RPMI7951 (cell line): ENCODE results near the gene LDLRAD4. TPM values are rescaled to one million over a fixed set of nuclear protein-coding genes. Genes with fewer than 3 reads are reported as not detected.

Experiments
- DNase-seq: peaks from one replicate; pipeline ENCODE4 v3.0.0-alpha.2; 2012; ENCODE audit warnings: low read depth
- total RNA-seq: library from RNA; depleted of rRNA; stranded (reverse); fragments of >200 nt; shearing (Covaris generic); gene quantifications from 2 replicates; pipeline ENCODE4 v1.2.3, GENCODE V29; 2014

LDLRAD4 gene
- total RNA-seq, 1 experiment from 2014 or later = 0.24 TPM

DNA sequence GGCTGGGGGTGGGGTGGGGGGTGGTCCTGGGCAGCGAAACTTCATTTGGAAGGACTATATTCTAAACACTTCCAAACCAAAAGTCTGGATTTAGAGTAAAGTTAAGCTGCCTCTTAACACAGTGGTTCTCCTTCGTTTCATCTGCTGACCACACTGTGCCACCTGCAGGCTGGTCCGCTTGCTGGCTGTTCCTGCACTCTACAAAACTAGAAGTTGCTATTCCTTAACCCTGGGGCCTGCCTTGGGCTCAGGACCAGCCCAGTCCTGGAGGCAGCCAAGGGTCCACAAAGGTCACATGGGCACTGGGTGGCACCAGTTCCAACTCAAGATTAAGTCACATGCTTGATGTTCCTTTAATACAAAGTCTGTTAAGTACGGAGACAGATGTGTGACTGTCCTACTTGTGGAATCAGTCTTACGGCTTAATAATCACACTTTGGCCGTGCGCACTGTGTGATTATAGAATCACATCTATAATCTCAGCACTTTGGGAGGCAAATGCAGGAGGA, 312.4 kb downstream of the LDLRAD4 start:
- peak; percentile 23 for DNase-seq

DNA sequence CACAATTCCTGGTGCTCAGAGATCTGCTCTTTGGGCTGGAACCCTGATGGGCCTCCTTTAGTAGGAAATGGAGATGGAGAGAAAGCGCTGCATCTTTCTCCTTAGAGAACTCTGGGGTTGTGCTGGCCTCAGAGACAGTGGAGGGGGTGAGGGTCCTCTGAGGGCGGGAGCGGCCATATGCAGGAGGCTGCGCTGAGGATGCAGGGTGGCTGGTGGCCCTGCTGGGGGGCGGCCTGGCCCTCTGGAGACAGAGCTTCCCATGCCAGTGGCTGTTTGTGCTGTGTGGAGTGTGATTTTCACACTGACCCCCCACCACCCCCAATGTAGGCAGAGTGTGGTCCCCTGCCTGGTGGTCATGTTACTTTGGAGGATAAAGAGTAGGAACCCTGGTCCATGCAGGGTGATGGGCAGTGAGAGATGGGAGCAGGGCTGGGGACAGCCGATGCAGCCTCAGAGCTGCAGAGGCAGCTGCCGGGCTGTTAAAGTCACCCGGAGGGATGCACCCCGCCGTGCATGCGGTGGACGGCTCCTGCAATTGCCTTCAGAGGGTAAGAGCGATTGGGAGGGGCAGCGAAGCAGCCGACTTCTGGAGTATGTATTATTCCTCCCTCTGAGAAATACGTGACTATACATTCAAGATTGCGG, 313.2 kb downstream of the LDLRAD4 start:
- DNase-seq = no peak

DNA sequence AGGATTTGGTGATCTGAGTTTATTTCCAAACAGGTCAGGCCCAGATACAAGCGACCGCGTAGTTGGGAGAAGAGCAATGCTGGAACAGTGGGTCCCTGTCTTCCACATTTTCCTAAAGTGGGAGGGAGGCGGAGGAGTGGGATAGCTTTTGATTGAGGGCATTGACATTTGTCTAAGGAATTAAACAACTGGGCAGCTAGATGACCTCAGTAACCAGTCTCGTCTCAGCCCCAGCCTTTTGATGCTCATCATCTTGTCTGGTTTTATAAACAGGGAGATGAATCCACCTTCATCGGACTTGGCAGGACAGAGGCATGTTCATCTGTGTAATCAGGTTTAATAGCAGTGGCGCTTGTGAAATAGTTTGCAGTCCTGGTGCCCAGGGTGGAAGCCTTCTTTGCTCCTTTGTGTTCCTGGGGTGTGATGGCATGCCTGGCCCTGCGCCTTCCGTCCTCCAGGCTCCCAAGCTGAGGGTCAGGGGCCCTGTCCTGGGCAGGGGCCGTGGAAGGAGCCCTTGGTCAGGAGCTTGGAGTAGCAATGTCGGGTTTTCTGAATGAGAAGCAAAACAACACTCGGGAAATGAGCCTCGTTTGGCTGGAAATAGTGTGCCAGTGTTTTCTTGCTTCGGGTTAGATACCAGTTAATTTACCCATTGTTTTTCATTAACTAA, 314.0 kb downstream of the LDLRAD4 start:
- DNase-seq = no peak

DNA sequence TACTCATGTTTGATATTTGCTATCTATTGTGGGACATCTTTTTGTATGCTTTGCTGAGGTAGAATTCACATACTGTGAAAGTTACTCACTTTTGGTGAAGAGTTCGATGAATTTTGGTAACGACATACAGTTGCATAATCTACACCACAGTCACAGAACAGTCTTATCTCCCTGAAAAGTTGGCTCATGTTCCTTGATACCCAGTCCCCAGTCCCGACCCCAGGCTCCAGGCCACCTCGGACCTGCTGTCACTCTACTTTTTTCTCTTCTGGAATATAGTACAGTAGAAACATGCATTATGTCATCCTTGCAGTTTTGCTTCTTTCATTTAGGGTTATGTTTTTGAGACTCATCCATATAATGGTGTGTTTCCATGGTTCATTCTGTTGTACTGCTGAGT, 316.1 kb downstream of the LDLRAD4 start:
- DNase-seq = no peak

DNA sequence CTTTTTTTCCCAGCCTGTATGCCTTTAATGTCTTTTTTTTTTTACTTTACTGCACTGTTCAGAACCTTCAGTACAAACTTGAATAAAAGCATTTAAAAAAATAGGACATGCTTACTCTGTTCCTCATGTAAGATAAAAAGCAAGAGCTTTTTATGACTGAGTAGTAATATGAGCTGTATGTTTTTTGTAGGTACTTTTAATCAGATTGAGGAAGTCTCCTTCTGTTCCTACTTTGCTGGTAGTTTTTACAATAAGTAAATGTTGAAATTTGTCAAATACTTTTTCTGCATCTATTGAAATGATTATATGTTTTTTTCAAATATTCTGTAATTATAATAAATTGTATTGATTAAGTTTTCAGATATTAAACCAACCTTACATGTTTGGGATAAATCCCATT, 318.0 kb downstream of the LDLRAD4 start:
- no peak for DNase-seq

DNA sequence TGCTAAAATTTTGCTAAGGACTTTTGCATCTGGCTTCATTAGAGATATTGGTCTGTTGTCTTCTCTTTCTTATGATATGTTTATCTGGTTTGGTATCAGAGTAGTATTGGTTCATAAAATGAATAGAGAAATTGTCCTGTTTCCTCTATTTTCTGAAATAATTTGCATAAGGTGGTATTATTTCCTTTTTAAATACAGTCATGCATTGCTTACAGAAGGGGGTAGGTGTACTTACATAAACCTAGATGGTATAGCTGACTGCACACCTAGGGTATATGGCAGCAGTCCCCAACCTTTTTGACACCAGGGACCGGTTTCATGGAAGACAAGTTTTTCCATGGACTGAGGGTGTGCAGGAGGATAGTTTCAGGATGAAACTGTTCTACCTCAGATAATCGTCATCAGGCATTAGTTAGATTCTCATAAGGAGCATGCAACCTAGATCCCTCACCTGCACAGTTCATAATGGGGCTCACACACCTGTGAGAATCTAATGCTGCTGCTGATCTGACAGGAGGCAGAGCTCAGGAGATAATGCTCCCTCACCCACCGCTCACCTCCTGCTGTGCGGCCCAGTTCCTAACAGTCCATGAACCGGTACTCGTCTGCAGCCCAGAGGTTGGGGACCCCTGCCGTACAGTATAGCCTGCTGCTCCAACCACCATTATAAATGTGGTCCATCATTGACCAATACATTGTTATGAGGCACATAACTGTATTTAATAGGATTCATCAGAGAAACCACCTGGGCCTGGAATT, 318.6 kb downstream of the LDLRAD4 start:
- no peak for DNase-seq

DNA sequence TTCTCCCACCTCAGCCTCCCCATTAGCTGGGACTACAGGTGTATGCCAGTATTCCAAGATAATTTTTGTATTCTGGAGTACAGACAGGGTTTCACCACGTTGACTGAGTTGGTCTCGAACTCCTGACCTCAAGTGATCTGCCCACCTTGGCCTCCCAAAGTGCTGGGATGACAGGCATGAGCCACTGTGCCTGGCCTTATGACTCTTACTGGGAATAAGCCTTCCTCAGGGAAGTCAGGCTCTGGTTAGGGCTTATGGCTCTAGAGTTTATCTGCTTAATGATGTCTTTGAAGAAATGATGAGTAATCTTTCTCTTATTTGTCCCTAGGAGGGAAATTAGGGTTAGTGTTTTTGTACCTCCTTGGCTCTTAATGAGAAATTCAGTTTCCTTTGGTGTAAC, 320.1 kb downstream of the LDLRAD4 start:
- no peak for DNase-seq

DNA sequence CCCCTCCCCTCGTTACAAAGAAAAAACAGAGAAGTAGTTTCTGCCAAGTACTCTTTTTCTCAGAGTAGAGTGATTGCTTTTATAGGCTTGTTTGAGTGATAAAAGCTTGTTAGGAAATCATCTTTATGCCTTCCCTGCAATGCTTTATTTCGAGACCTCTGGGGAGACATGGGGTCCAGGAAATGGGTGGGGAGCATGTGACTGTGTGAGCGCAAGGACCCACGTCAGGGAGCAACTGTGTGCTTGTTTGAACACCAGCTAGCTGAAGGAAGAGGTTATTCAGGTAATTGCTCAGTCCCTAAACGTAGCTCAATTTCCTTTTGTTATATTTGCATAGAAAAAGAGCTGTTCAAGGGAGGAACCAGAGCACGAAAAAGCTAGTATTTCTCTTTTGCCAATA, 320.5 kb downstream of the LDLRAD4 start:
- DNase-seq = no peak

DNA sequence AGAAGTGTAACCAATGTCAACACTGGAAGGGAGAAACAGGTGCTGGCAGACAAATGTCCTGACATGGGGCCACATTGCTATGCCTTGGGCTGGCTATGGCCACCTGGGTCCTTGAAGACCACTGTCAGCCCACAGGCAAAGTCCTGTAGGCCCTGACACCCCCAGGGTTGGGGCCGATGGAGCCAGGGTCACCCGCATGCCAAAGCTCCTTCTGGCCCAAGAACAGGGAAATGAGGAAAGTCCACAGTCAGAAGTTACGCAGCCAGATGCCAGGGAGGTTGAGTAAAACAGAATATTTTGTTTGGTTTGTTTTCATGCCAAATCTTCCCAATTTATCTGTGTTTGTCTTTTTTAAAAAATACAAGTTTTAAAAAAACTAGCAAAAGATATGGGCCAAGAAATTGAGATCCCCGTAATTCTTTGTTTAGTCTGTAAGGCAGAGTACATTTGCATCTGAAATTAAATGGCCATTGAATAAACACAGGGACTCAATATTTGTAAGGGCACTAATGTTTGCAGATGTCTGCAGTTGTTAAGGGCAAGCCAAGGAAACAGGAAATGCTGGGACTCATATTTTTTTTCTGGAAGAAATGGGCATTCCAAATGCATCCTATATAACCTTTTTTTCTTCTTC, 321.4 kb downstream of the LDLRAD4 start:
- DNase-seq = no peak

DNA sequence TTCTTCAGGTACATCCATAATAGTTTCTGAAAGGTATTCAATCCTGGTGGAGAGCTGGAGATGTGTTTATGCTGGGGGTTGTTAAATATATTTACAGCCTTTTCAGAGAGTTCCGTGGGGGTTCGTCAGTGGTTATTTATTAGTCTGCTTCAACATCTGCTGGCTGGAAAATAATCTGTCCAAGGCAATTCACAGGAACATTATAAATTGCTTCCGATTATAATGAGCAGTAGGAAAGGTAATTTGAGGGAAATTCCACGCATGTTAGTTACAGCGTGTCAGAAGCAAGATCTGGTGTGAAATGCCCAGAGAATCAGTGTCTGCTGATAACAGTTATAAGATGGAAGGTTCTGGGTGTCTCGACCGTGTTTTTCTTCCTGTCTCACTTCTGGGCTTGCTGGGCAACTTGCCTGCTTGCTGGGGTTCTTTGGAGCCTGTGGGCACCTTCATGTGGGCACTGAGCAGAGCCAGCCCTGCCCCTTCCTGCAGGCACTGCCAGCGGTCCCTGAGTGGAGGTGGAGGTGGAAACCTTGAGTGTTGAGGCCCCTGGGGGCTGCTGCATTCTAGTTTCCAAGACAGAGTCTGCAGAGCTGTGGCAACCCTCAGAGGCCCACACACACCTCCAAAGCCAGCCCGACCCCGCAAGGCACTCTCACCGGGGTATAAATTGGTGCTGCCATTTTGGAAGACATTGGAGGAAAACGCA, 322.1 kb downstream of the LDLRAD4 start:
- no peak for DNase-seq

DNA sequence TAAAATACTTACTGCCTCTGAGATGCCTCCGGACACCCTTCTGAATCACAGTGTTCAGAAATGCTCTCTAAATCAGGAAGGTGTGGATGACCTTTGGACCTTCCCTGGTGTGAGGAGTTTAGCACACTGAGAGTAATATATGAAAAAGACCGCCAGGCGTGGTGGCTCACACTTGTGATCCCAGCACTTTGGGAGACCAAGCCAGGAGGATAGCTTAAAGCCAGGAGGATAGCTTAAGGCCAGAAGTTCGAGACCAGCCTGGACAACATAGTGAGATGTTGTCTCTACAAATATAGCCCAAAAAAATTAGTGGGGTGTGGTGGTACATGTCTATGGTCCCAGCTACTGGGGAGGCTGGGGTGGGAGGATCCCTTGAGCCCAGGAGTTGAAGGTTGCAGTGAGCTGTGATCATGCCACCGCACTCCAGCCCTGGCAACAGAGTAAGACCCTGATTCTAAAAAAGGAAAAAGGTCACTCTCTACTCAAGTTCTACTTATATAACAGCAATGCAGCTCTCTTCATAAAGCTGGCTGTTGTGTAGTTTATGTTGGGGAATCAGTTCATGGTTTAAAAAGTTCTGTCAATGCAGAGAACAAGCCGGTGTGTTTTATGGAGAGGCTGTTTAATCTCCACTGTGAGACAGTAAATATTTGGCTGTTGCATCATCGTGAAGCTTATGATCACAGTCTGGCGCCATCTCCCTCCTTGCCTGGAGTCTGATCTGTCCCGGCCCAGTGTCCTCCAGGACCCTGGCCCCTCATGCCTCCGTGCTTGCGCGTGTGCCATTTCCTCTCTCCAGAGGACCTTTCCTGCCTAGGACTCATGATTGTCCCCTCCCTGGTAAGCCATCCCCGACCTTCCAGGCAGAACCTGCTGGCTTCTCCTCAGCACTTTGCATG, 323.3 kb downstream of the LDLRAD4 start:
- DNase-seq = no peak

DNA sequence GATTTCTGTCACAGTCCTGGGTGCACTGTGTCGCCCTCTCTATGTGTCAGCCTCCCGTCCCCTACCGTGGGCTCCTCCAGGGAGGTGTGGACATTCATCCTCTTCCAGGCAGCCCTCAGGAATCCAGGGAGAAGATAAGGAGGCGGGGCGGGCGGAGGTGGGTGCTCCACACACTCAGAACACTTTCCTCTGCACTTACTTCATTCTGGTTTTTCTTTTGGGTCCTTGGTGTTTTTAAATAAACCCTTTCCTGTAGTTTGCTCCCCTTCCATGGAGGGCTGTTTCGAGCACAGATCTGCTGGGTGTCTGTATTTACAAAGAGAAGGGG, 323.9 kb downstream of the LDLRAD4 start:
- no peak for DNase-seq

DNA sequence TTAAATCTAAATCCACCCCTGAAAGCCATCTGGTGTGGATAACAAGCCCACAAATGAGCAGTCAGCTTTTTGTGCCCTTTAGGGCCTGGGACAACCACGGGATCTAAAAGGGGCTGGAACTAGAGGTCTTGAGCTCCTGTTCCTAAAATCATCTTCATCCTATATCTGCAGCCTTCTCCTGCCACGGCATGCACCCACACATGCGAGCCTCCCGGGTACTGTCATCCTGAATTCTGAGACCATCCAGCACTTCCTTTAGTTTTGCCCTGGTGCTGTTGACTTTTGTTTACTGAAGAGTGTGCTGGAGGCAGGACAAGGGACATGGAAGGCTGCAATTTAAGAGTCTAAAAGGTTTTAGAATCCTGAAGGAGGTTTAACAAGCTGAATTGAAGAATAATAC, 324.6 kb downstream of the LDLRAD4 start:
- DNase-seq = no peak

DNA sequence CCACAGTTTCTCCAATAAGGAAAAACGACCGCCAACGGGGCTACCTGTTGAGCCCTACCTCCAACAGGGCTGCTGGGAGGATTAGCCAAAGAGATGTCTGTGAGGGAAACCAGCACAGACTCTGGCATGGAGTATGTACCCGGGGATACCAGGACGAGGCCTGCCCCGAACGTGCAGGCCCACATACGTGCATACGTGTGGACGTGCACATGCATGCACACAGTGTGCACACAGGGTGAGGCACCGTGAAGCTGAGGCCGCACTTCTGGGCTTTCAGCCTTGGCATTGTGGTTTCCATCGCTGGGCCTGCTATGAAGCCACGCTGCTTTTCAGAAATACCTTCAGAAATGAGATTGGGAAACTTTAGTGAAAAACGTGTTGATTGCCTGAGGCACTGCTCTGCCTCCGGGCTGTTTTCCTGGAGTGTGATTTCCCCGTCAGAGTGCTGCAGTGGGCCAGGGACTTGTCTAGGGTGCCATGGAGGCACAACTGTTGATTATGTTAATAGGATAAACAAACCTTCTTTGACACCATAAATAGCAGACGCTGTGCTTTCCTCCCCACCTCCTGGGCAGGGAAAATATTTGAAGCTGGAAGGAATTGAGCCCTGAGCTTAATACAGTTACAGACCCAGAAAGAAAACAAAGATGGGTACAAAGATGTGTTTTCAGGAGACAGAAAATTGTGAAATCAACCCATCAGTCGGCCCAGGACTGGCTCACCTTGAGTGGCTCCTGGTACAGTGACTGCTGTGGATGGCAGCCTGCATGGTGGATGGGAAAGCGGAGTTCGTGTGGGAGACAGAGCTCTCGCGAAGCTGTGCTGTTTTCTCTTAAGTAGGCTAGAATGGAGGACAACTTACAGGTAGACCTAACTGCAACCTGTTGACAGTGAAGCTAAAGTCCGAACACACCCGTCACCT, 325.5 kb downstream of the LDLRAD4 start:
- no peak for DNase-seq

DNA sequence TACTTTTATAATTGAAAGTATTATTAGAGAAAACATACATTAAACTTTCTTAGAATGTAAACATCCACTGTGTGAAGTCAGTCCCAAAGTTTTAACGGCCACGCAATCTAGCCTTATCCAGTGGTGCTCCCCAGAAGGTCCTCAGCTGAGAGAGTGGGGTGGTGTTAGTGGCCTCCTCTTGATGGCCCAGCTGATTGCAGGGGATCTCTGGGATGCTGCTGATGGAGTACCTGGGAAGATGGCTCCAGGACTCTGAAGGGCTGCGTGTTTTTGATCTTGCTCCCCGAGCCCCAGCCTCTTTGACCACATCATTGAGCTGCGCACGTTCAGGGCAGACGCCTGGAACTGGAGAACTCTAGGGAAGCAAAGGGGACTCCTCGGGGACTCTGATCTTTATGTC, 326.4 kb downstream of the LDLRAD4 start:
- DNase-seq = no peak

DNA sequence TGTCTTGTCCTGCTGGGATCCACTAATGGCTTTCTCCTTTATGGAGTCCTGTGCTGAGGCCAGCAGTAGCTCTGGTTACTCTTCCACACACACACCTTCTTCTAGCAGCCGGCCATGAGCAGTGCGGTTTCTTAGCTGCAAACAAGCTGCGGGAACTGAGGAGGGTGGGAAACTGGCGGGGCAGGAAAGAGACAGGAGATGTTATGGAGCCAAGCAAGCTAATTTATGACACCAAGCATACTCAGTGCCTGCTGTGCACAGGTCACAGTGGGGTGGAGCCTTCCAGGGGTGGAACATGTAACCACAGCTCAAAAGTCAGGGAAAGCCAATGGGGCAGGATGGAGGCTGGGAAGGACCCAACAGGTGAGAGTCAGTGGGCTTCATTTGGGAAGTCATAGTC, 327.0 kb downstream of the LDLRAD4 start:
- no peak for DNase-seq

DNA sequence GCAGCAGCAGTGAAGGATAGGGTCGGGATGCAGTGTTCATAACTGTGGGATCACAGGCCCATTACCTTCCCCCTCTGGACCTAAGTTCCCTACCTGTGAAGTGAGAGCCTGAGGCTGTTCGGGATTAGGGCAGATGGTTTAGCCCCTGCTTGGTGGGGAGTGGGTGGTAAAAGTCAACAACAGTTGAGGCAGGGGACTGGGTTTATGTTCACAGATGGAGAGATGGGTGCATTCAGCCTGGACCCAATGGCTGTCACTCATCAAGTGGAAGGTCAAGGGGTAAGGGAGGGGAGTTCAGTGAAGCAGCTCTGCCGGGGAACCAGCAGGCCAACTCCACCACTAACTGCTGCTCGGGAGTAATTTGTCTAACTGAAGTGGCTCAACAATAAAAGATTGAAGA, 327.4 kb downstream of the LDLRAD4 start:
- no peak for DNase-seq

DNA sequence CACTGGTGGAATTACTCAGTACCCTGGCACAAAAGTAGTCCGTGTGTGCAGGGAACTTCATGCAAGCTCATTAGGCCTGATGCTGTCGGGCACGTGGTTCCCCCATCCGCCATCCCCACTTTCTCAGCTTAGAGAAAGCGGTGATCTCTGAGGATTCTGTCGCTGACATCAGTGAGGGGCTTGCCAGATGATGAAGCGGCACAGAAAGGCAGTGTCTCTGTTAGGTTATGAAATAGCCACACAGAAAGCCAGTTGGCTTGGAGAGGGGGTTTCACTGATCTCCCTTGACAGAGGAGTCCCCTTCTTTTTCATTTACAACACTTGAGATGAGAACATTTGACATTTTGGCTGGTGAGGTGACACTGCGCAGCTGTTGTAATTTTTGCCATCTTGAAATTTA, 328.1 kb downstream of the LDLRAD4 start:
- DNase-seq = no peak

DNA sequence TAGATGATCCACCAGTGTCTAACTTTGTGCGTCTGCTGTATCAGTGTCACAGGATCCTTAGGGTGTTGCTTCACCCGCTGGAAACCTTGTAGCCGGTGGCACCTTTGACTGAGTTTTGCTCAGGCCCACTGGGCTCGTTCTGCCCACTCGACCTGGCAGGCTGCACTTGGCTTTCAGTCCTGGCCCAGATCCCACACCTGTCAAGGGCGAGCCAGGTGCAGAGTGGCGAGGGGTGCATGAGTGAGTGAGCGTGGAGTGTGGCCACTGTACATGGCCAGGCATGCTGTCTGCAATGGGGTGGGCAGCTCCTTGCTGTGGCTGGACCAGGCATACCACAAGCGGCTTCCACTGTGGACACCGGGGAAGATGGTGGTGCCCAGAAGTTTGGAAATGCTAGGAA, 328.8 kb downstream of the LDLRAD4 start:
- DNase-seq = no peak
